Keratinocyte (primary cell): ENCODE results near the gene MICALL2. TPM values are rescaled to one million over a fixed set of nuclear protein-coding genes. Genes with fewer than 3 reads are reported as not detected.

Experiments
- DNase-seq: peaks from one replicate; pipeline ENCODE4 v3.0.0-alpha.2; 2011; ENCODE audit warnings: low read depth, missing footprints, low spot score
- FAIRE-seq: peaks from 2 replicates; lab custom pipeline; 2011; peaks lifted over from hg19 to GRCh38; lab: Jason Lieb, UNC
- H2AFZ ChIP-seq: 2 replicates; pipeline ENCODE4 v1.6.0; 2012; ENCODE audit warnings: low read length, control low read depth, inconsistent platforms; ENCODE audit not compliant: control insufficient read depth
- H3K27ac ChIP-seq: 2 replicates; pipeline ENCODE4 v1.5.1; 2011; ENCODE audit warnings: low read length; ENCODE audit not compliant: control insufficient read depth, insufficient read depth
- H3K27me3 ChIP-seq: 3 replicates; pipeline ENCODE4 v1.6.0; 2011; ENCODE audit warnings: low read length; ENCODE audit not compliant: control insufficient read depth, insufficient read depth; ENCODE audit errors: extremely low read depth
- H3K36me3 ChIP-seq, 2 experiments: 2 replicates in 1 of 2; 3 replicates in 1 of 2; pipeline ENCODE4 v1.5.1; 2011; ENCODE audit warnings: low read length in 2 of 2, mild to moderate bottlenecking in 1 of 2; ENCODE audit not compliant: control insufficient read depth in 2 of 2, insufficient read depth in 2 of 2; ENCODE audit errors: extremely low read depth in 1 of 2
- H3K4me1 ChIP-seq: 3 replicates; pipeline ENCODE4 v1.5.1; 2011; ENCODE audit warnings: low read length; ENCODE audit not compliant: control insufficient read depth, insufficient read depth; ENCODE audit errors: extremely low read depth
- H3K4me2 ChIP-seq: 3 replicates; pipeline ENCODE4 v1.6.0; 2011; ENCODE audit warnings: low read depth, low read length; ENCODE audit not compliant: control insufficient read depth, insufficient read depth; ENCODE audit errors: extremely low read depth
- H3K4me3 ChIP-seq, 3 experiments: fragments of 200-600 bp in 1 of 3; sonication (generic) in 1 of 3; 2 replicates in 2 of 3; 3 replicates in 1 of 3; pipeline ENCODE4 v1.5.1; 2011 to 2016; ENCODE audit warnings: low read length in 3 of 3, mild to moderate bottlenecking in 3 of 3, control low read depth in 2 of 3, inconsistent platforms in 1 of 3, low read depth in 1 of 3, mixed read lengths in 1 of 3, mixed run types in 1 of 3, moderate library complexity in 1 of 3; ENCODE audit not compliant: control insufficient read depth in 2 of 3, insufficient read depth in 2 of 3; ENCODE audit errors: extremely low read depth in 1 of 3
- H3K79me2 ChIP-seq: 2 replicates; pipeline ENCODE4 v1.6.0; 2012; ENCODE audit warnings: low read length; ENCODE audit not compliant: control insufficient read depth, insufficient read depth
- H3K9ac ChIP-seq: 3 replicates; pipeline ENCODE4 v1.6.0; 2011; ENCODE audit warnings: low read length; ENCODE audit not compliant: control insufficient read depth, insufficient read depth; ENCODE audit errors: extremely low read depth
- H3K9me1 ChIP-seq: 3 replicates; pipeline ENCODE4 v1.6.0; 2011; ENCODE audit warnings: low read length; ENCODE audit not compliant: control insufficient read depth, insufficient read depth; ENCODE audit errors: extremely low read depth
- H3K9me3 ChIP-seq: 2 replicates; pipeline ENCODE4 v1.5.1; 2012; ENCODE audit warnings: low read depth, low read length; ENCODE audit not compliant: control insufficient read depth
- H4K20me1 ChIP-seq: 3 replicates; pipeline ENCODE4 v1.6.0; 2011; ENCODE audit warnings: low read length; ENCODE audit not compliant: control insufficient read depth, insufficient read depth; ENCODE audit errors: extremely low read depth
- EZH2 ChIP-seq: IDR thresholded peaks from one replicate; pipeline ENCODE4 v1.6.1; 2012; ENCODE audit warnings: inconsistent platforms, mild to moderate bottlenecking, low read length, moderate library complexity
- dilution Hi-C: fragments of 300-500 bp; cut with MboI; formaldehyde crosslinking; loops from one replicate; pipeline ENCODE4 v1.7.0; 2020; ENCODE audit warnings: low sequenced_read_pairs; ENCODE audit not compliant: extremely low pct_ligation_motif_present
- polyA plus RNA-seq, 5 experiments: library from polyadenylated mRNA; depleted of rRNA in 3 of 5; stranded (reverse) in 3 of 5; stranded (forward) in 1 of 5; unstranded in 1 of 5; fragments of >200 nt; gene quantifications; 1 replicate in 1 of 5; 2 replicates in 3 of 5; 3 replicates in 1 of 5; pipeline versions ENCODE4 v1.2.1 to v1.2.3, GENCODE V29; 2011 to 2012; ENCODE audit warnings: missing spikeins in 2 of 5, low read depth in 1 of 5, low replicate concordance in 1 of 5
- TF ChIP-seq, protein P1 (sequence below), 3 experiments: IDR thresholded peaks in 1 of 3; conservative IDR thresholded peaks in 1 of 3; optimal IDR thresholded peaks in 1 of 3; 2 replicates in 2 of 3; 3 replicates in 1 of 3; pipeline versions ENCODE3 to v1.5.1; 2011; ENCODE audit warnings: low read length in 3 of 3, mild to moderate bottlenecking in 3 of 3, moderate library complexity in 2 of 3, control low read depth in 1 of 3, inconsistent platforms in 1 of 3; ENCODE audit not compliant: insufficient read depth in 2 of 3; ENCODE audit errors: extremely low read depth in 1 of 3

Gene MICALL2
- polyA plus RNA-seq, 1 donor (not counting 4 experiments of a cell fraction or from before 2014, with no cell fraction given): 10.4 TPM

GRCh38 chr7:1386623-1387220, 72.5 kb downstream of the MICALL2 start:
- TF ChIP-seq EZH2: no peak
- TF ChIP-seq, protein P1, sequence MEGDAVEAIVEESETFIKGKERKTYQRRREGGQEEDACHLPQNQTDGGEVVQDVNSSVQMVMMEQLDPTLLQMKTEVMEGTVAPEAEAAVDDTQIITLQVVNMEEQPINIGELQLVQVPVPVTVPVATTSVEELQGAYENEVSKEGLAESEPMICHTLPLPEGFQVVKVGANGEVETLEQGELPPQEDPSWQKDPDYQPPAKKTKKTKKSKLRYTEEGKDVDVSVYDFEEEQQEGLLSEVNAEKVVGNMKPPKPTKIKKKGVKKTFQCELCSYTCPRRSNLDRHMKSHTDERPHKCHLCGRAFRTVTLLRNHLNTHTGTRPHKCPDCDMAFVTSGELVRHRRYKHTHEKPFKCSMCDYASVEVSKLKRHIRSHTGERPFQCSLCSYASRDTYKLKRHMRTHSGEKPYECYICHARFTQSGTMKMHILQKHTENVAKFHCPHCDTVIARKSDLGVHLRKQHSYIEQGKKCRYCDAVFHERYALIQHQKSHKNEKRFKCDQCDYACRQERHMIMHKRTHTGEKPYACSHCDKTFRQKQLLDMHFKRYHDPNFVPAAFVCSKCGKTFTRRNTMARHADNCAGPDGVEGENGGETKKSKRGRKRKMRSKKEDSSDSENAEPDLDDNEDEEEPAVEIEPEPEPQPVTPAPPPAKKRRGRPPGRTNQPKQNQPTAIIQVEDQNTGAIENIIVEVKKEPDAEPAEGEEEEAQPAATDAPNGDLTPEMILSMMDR (optimal IDR thresholded peaks at IDR 0.05 in 1 of 3, IDR thresholded peaks at IDR 0.05 in 1 of 3, conservative IDR thresholded peaks at IDR 0.05 in 1 of 3; ENCODE audit: extremely low read depth in 1 of 3, insufficient read depth in 2 of 3, low read length in 3 of 3): no peak
- DNase-seq: no peak
- no peak for FAIRE-seq
- Histone ChIP-seq H3K4me3 (no peak overlapping the region), H3K79me2 (no peaks in the 10 kb centered on the region), H3K4me1 (no peaks in the 10 kb centered on the region), H3K27me3 (peaks cover 25% of the 10 kb centered on the region), H3K9me1 (no peaks in the 10 kb centered on the region), H3K4me2 (no peak overlapping the region), H3K9ac (no peak overlapping the region), H4K20me1 (no peaks in the 10 kb centered on the region), H3K36me3 (no peaks in the 10 kb centered on the region), H3K9me3 (peaks cover 2% of the 10 kb centered on the region), H3K27ac (no peak overlapping the region), H2AFZ (no peak overlapping the region)
- dilution Hi-C loops: no loop called here

- TF ChIP-seq EZH2: no peak
- TF ChIP-seq, protein P1 (optimal IDR thresholded peaks at IDR 0.05 in 1 of 3, IDR thresholded peaks at IDR 0.05 in 1 of 3, conservative IDR thresholded peaks at IDR 0.05 in 1 of 3; ENCODE audit: extremely low read depth in 1 of 3, insufficient read depth in 2 of 3, low read length in 3 of 3): no peak
- Histone ChIP-seq H3K36me3 (no peaks in the 10 kb centered on the region), H2AFZ (no peak overlapping the region), H3K9me3 (no peaks in the 10 kb centered on the region), H4K20me1 (no peaks in the 10 kb centered on the region), H3K79me2 (no peaks in the 10 kb centered on the region), H3K4me2 (no peak overlapping the region), H3K4me1 (no peaks in the 10 kb centered on the region), H3K27me3 (peaks cover 25% of the 10 kb centered on the region), H3K4me3 (no peak overlapping the region), H3K27ac (no peak overlapping the region), H3K9me1 (no peaks in the 10 kb centered on the region), H3K9ac (no peak overlapping the region)
- FAIRE-seq: no peak
- no peak for DNase-seq
- dilution Hi-C loops: no loop called here
These were observed 73.3 kb downstream of the MICALL2 start for GRCh38 chr7:1385809-1386622.
